HG03457 (cell line): Measurements from ENCODE around the gene TAPT1.
"Not testable (repeated sequence)": the region's sequence is repeated elsewhere in the genome, so short reads cannot be mapped to it uniquely, and the experiment has no call there.

ENCODE experiments used
- ATAC-seq: cut with Tn5 transposase; IDR thresholded peaks from one replicate; pipeline ENCODE4 v1.9.1; 2021; ENCODE audit warnings: moderate number of reproducible peaks; ENCODE audit not compliant: unreplicated experiment

The TAPT1 gene

GRCh38 chr4:16217300-16218051, 8.8 kb downstream of the TAPT1 start:
- peak; percentile 70 for ATAC-seq

DNA sequence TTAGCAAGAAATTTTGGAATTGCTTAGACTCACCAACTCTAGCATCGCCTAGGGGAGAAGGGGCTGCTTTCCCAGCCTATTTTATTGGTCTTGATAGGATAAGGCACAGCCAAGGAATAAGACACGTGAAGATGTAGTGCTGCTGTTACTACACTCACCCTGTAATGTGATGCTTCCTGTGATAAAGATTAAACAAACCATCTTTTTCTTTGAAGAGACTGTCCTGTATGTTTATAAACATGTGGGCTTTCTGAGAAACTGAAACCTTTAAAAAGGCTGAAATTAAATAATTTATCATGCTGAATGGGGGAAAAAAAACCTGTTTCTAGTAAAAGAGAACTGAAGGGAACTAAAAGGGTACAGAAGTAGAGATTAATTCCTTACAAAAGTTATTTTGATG, 13.2 kb downstream of the TAPT1 start:
- no peak for ATAC-seq

DNA sequence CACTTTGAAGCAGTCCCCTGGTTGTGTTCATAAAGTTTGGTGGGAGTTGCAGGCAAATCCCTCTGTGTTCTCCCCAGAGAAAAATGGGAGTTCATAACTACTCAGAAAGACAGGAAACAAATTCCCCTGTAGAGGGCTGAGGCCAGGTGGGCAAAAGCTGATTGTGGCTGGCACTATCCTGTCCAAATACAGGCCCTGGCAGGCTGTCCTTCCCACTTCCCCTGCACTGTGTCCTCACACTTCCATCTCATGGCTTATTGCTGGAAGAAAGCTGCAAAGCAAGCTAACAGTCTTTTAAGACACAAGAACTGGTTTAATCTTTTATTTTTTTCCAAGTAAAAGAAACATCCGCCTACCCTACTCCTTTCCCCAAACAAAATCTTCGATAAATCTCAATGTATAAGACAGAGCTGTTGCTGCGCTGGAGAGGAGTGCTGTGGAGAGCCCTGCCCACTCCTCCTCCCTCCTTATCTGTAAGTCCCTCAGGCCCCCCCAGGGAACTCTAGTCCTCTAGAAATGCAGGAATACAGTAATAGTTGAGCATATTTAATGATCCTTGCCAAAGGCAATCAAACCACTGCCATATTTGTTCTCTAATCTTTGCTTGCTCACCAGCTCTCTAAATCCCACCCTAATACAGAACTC, 14.0 kb downstream of the TAPT1 start:
- ATAC-seq, result no peak

DNA sequence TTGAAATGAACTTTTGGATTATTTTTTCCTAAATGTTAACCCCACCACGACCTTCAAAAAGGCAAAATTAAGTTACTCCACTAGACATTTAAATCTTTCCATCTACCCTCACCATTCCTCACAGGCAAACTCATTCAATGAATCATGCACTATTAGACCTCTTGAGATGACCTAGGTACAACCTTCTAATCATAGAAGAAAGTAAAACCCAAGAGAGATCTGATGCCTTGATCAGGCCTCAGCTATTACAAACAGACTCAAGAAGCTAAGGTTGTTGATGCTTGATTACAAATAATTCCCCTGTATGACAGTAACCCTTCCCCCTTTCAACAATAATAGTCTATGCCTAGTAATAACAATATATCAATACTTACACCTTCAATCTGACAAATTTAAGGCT, 18.9 kb downstream of the TAPT1 start:
- ATAC-seq, result no peak

GRCh38 chr4:16206848-16207247, 19.4 kb downstream of the TAPT1 start:
- ATAC-seq, result no peak

- ATAC-seq, result no peak
Observed at GRCh38 chr4:16206301-16206700, 20.0 kb downstream of the TAPT1 start.

DNA sequence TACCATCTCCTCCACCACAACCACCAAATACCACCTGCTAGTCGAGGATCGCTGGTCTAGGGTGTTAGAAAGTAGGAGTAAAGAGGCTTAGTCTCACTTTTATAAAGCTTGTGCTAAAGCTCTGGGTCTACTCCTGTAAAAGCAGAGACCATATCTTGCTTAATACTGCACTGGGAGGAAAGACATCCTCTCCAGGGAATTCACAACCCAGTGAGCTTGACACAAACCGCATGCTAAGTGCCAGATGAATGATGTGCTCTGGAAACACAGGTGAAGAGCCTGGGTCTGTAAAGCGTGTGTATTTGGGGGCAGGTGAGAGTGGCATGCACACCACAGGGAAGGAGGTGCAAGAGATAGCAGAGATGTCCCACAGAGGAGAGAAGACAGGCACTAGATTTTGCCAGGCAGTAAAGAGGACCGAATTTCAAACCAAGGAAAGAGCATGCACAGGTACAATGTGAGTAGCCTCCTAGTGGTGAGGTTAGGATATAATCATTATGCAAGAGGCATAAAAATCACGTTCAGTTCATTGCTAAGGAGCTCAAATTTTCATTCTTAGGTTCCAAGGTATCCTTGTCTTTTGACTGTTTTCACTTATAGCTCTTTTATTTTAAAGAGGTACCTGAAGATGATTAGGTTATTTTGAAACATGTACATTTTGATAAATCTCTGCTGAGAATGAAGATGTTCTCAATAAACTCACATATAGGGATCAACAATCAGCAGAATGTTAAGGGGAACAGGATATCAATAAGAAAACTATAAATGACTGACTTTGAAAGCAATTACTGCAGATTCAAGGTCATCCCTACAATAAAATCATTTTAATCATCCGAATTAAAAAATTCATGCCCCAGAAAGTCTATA, 20.7 kb downstream of the TAPT1 start:
- peak; percentile 60 for ATAC-seq

GRCh38 chr4:16204505-16204904, 21.8 kb downstream of the TAPT1 start:
- no peak for ATAC-seq

GRCh38 chr4:16203083-16203482, 23.2 kb downstream of the TAPT1 start:
- ATAC-seq, result no peak

- no peak for ATAC-seq
Observed at GRCh38 chr4:16202598-16202997, 23.7 kb downstream of the TAPT1 start.

GRCh38 chr4:16199093-16199492, 27.2 kb downstream of the TAPT1 start:
- ATAC-seq, result no peak

DNA sequence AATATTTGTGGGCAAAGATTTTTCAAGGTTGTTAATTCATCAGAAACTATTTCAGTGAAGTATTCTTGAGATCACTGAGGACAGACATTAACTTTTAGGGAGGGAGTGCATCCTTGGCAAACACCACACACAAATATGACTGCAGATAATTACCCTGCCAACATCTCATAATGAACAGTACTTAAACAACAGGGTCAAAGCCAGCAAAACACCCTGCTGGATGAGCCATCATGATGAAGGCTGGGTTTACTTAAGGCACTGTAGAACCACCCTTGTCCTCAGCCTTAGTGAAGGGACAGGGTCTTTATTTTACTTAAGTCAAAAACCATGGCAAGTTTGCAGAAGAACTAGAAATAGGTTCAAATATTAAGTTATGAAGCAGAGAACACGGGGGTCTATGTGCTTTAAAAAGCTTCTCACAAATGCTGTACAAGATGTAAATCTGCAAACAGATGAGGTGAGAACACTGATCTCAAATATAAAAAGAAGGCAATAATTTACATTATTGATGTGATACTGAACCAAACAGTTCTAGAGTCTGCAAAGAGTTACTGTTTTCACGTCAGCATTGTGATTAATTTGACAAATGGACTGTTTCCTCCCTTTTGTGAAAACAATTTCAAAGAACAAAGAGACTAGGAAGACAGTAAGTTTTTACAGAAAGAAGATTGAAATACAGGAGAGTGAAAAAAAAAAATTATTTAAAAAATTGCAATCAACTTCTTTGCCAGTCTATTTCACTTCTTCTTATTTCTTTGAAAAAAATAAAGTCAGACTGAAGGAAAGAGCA, 28.2 kb downstream of the TAPT1 start:
- ATAC-seq, result no peak

GRCh38 chr4:16196482-16197393, 29.5 kb downstream of the TAPT1 start:
- no peak for ATAC-seq

- ATAC-seq, result no peak
Observed at GRCh38 chr4:16195209-16195608, 31.1 kb downstream of the TAPT1 start.

DNA sequence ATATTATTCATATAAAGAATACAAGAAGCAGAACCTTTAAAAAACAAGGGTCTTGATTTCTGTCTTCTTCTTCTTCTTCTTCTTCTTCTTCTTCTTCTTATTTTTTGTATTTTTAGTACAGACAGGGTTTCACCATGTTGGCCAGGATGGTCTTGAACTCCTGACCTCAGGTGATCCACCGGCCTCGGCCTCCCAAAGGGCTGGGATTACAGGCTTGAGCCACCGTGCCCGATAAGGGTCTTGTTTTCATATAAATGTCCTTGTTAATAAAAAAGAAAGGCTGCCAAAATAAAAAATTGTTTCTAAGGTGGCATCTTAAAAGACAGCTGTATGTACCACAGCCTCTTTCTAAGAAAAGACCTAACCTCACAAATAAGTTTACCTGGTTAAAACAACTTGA, 31.5 kb downstream of the TAPT1 start:
- not testable (repeated sequence) for ATAC-seq

DNA sequence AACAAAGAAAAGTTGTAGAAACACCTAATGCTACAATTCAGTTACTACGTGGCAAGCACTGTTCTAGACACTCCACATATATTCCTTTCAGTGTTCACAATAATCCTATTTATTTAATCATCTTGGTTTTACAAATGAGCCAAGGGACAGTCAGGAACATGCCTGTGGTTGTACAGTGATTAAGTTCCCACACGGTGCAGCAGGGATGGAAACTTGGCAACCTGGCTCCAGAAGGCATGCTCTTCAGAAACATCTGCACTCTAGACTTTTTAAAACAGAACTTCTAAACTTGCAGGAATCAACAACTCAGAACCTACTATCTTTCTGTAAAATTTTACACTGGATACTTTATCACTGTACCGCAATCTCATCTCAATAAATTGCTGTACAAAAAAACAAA, 32.1 kb downstream of the TAPT1 start:
- no peak for ATAC-seq

GRCh38 chr4:16192631-16193518, 33.4 kb downstream of the TAPT1 start:
- no peak for ATAC-seq

DNA sequence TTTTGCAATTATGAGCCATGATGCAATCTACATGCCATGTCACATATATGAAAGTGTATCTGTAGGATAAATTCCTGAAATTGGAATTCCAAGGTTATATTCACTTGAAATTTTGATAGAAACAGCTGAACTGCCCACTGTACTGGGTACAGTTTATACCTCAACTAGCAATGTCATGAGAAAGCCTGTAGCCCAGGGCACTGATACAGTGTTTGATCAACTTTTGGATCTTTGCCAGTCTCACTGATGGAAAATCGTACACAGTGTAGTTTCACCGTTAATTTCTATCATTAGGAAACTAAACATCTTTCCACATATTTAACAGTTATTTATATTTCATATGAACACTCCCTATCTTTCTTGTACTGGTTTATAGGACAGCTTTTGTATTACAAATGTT, 34.2 kb downstream of the TAPT1 start:
- ATAC-seq, result no peak

- no peak for ATAC-seq
Observed at GRCh38 chr4:16187455-16187854, 38.8 kb downstream of the TAPT1 start.
